GM11168 (cell line): ENCODE data around the gene CDH4.

Experiments used
- in situ Hi-C: fragments of 300-500 bp; cut with MboI; formaldehyde crosslinking; loops from one replicate; pipeline ENCODE4 v1.12.0; 2022; ENCODE audit warnings: low sequenced_read_pairs; ENCODE audit not compliant: unreplicated experiment

CDH4 gene

GRCh38 chr20:61320691-61321425, 68.8 kb downstream of the CDH4 start:
- in situ Hi-C loops = no loop called here

GRCh38 chr20:61321481-61321880, 69.4 kb downstream of the CDH4 start:
- in situ Hi-C loops = no loop called here

GRCh38 chr20:61322151-61322865, 70.2 kb downstream of the CDH4 start:
- in situ Hi-C loops = no loop called here

- in situ Hi-C loops = no loop called here
Observed at GRCh38 chr20:61324906-61325305, 72.8 kb downstream of the CDH4 start.

GRCh38 chr20:61325718-61326117, 73.7 kb downstream of the CDH4 start:
- in situ Hi-C loops = no loop called here

GRCh38 chr20:61328911-61329558, 77.0 kb downstream of the CDH4 start:
- in situ Hi-C loops = no loop called here

GRCh38 chr20:61330441-61330840, 78.4 kb downstream of the CDH4 start:
- in situ Hi-C loops = no loop called here

- in situ Hi-C loops = no loop called here
Observed at GRCh38 chr20:61331543-61331942, 79.5 kb downstream of the CDH4 start.

- in situ Hi-C loops = no loop called here
Observed at GRCh38 chr20:61332016-61332975, 80.2 kb downstream of the CDH4 start.

- in situ Hi-C loops = no loop called here
Observed at GRCh38 chr20:61333484-61334108, 81.5 kb downstream of the CDH4 start.

- in situ Hi-C loops = no loop called here
Observed at GRCh38 chr20:61340157-61340556, 88.1 kb downstream of the CDH4 start.

- in situ Hi-C loops = no loop called here
Observed at GRCh38 chr20:61341605-61342004, 89.5 kb downstream of the CDH4 start.

GRCh38 chr20:61343934-61344333, 91.9 kb downstream of the CDH4 start:
- in situ Hi-C loops = no loop called here

GRCh38 chr20:61345656-61346055, 93.6 kb downstream of the CDH4 start:
- in situ Hi-C loops = no loop called here

- in situ Hi-C loops = no loop called here
Observed at GRCh38 chr20:61346996-61347395, 94.9 kb downstream of the CDH4 start.

- in situ Hi-C loops = no loop called here
Observed at GRCh38 chr20:61347443-61347842, 95.4 kb downstream of the CDH4 start.

- in situ Hi-C loops = no loop called here
Observed at GRCh38 chr20:61349447-61350165, 97.5 kb downstream of the CDH4 start.

- in situ Hi-C loops = no loop called here
Observed at GRCh38 chr20:61350500-61351250, 98.6 kb downstream of the CDH4 start.
